B cell (primary cell): ENCODE results near the gene NPEPL1. TPM values are rescaled to one million over a fixed set of nuclear protein-coding genes. Genes with fewer than 3 reads are reported as not detected.

Source experiments
- ATAC-seq: fragments of 200-7000 bp; cut with Tn5 transposase; one replicate; pipeline ENCODE4 v1.10.0; 2021; ENCODE audit warnings: low read depth, mild to moderate bottlenecking, moderate number of reproducible peaks, moderate library complexity
- CTCF ChIA-PET: fragments of 350-600 bp; sonication (Branson Sonifier 250); formaldehyde crosslinking; loops from one replicate; lab custom pipeline; 2021; ENCODE audit warnings: antibody characterized with exemption, inconsistent platforms; lab: Charles Lee
- POLR2A ChIA-PET: fragments of 350-600 bp; sonication (Branson Sonifier 250); formaldehyde crosslinking; loops from one replicate; lab custom pipeline; 2021; ENCODE audit warnings: antibody characterized with exemption; lab: Charles Lee
- DNase-seq: peaks from one replicate; pipeline ENCODE4 v3.0.0; 2013
- H2AFZ ChIP-seq: 2 replicates; pipeline ENCODE4 v1.6.1; 2012; ENCODE audit warnings: mild to moderate bottlenecking, low read depth, low read length; ENCODE audit not compliant: insufficient read depth, poor library complexity, severe bottlenecking
- H3K27ac ChIP-seq, 2 donors: 1 replicate in 1 of 2; 2 replicates in 1 of 2; pipeline ENCODE4 v1.5.1; 2012 to 2013; ENCODE audit warnings: low read length in 2 of 2, mild to moderate bottlenecking in 2 of 2, moderate library complexity in 1 of 2
- H3K27me3 ChIP-seq, 4 experiments: fragments of 200-600 bp in 1 of 4; sonication (generic) in 1 of 4; replicated peaks in 1 of 4; 1 replicate in 2 of 4; 2 replicates in 2 of 4; pipeline versions ENCODE4 v1.6.1 to v1.7.0; 2013 to 2016; ENCODE audit warnings: low read length in 3 of 4, mild to moderate bottlenecking in 2 of 4, mixed read lengths in 1 of 4, moderate library complexity in 1 of 4; ENCODE audit not compliant: insufficient read depth in 4 of 4, control insufficient read depth in 3 of 4; ENCODE audit errors: control extremely low read depth in 1 of 4
- H3K36me3 ChIP-seq, 2 experiments: replicated peaks in 1 of 2; 1 replicate in 1 of 2; 2 replicates in 1 of 2; pipeline versions ENCODE4 v1.6.1 to v1.7.1; 2013; ENCODE audit warnings: low read length in 1 of 2; ENCODE audit not compliant: insufficient read depth in 2 of 2, control insufficient read depth in 1 of 2; ENCODE audit errors: control extremely low read depth in 1 of 2, extremely low read depth in 1 of 2
- H3K4me1 ChIP-seq, 2 donors: fragments of 200-600 bp in 1 of 2; sonication (generic) in 1 of 2; 1 replicate in 1 of 2; 2 replicates in 1 of 2; pipeline versions ENCODE4 v1.5.1 to v1.6.1; 2013 to 2017; ENCODE audit warnings: low read length in 2 of 2; ENCODE audit not compliant: control insufficient read depth in 2 of 2, insufficient read depth in 2 of 2
- H3K4me2 ChIP-seq: replicated peaks from 2 replicates; pipeline ENCODE3; 2012; ENCODE audit warnings: mild to moderate bottlenecking, low read depth, low read length; ENCODE audit not compliant: poor library complexity, severe bottlenecking
- H3K4me3 ChIP-seq, 5 experiments: fragments of 200-600 bp in 1 of 5; sonication (generic) in 1 of 5; 1 replicate in 3 of 5; 2 replicates in 2 of 5; pipeline versions ENCODE4 v1.5.1 to v1.7.0; 2011 to 2016; ENCODE audit warnings: low read length in 4 of 5, mild to moderate bottlenecking in 4 of 5, low read depth in 2 of 5, control low read depth in 1 of 5, moderate library complexity in 1 of 5; ENCODE audit not compliant: insufficient read depth in 1 of 5; ENCODE audit errors: control extremely low read depth in 1 of 5, extremely low read depth in 1 of 5
- H3K79me2 ChIP-seq: fragments of 200-600 bp; sonication (generic); one replicate; pipeline ENCODE4 v1.6.0; 2016; ENCODE audit warnings: low read length; ENCODE audit not compliant: control insufficient read depth, insufficient read depth
- H3K9ac ChIP-seq: fragments of 200-600 bp; sonication (generic); 2 replicates; pipeline ENCODE4 v1.6.1; 2017; ENCODE audit warnings: mild to moderate bottlenecking, low read length, moderate library complexity
- H3K9me3 ChIP-seq, 3 donors: one replicate each; pipeline versions ENCODE4 v1.6.1 to v1.7.1; 2013; ENCODE audit warnings: low read length in 2 of 3; ENCODE audit not compliant: control insufficient read depth in 2 of 3, insufficient read depth in 1 of 3; ENCODE audit errors: control extremely low read depth in 1 of 3
- H4K20me1 ChIP-seq: 2 replicates; pipeline ENCODE4 v1.6.0; 2012; ENCODE audit warnings: mild to moderate bottlenecking, low read length; ENCODE audit not compliant: insufficient read depth, control insufficient read depth, poor library complexity, severe bottlenecking
- H3K27ac Mint-ChIP-seq: one replicate; pipeline ENCODE4 v1.8.0; 2021; ENCODE audit warnings: mixed read lengths
- H3K27me3 Mint-ChIP-seq: one replicate; pipeline ENCODE4 v1.8.0; 2021; ENCODE audit warnings: mixed read lengths
- H3K4me1 Mint-ChIP-seq: one replicate; pipeline ENCODE4 v1.8.0; 2021; ENCODE audit warnings: mixed read lengths
- H3K4me3 Mint-ChIP-seq: one replicate; pipeline ENCODE4 v1.8.0; 2021; ENCODE audit warnings: mixed read lengths
- H3K9me3 Mint-ChIP-seq: one replicate; pipeline ENCODE4 v1.8.0; 2022; ENCODE audit warnings: mixed read lengths; ENCODE audit not compliant: insufficient read depth
- EZH2 ChIP-seq: IDR thresholded peaks from 2 replicates; pipeline ENCODE4 v1.6.1; 2012; ENCODE audit warnings: borderline replicate concordance, low read depth, mild to moderate bottlenecking, moderate library complexity, low read length; ENCODE audit not compliant: insufficient read depth, poor library complexity, severe bottlenecking
- WGBS: methylation state at CpG from one replicate; pipeline ENCODE4 v1.1.5; 2013; ENCODE audit warnings: missing lambda C conversion rate; ENCODE audit not compliant: insufficient coverage; 5-methylcytosine and 5-hydroxymethylcytosine counted together
- intact Hi-C: fragments of 100-400 bp; cut with micrococcal nuclease; formaldehyde crosslinking; loops from one replicate; pipeline ENCODE4 v1.10.0; 2022
- polyA plus RNA-seq: library from polyadenylated mRNA; depleted of rRNA; stranded (reverse); fragments of >200 nt; gene quantifications from 2 replicates; pipeline ENCODE4 v1.2.3, GENCODE V29; 2012
- total RNA-seq, 2 donors: library from RNA; stranded (reverse); fragments of 120-200 nt in 1 of 2; gene quantifications; 1 replicate in 1 of 2; 2 replicates in 1 of 2; pipeline versions ENCODE4 v1.2.3 to v1.2.4, GENCODE V29; 2013 to 2022
- TF ChIP-seq, protein P1 (sequence below): fragments of 200-600 bp; IDR thresholded peaks from one replicate; pipeline ENCODE4 v1.8.0; 2022; ENCODE audit warnings: antibody characterized with exemption, mild to moderate bottlenecking

Gene NPEPL1
- total and polyA plus RNA-seq, 2 donors (not counting 1 experiment from before 2014, with no cell fraction given), result 34.3 to 45.1 TPM

DNA sequence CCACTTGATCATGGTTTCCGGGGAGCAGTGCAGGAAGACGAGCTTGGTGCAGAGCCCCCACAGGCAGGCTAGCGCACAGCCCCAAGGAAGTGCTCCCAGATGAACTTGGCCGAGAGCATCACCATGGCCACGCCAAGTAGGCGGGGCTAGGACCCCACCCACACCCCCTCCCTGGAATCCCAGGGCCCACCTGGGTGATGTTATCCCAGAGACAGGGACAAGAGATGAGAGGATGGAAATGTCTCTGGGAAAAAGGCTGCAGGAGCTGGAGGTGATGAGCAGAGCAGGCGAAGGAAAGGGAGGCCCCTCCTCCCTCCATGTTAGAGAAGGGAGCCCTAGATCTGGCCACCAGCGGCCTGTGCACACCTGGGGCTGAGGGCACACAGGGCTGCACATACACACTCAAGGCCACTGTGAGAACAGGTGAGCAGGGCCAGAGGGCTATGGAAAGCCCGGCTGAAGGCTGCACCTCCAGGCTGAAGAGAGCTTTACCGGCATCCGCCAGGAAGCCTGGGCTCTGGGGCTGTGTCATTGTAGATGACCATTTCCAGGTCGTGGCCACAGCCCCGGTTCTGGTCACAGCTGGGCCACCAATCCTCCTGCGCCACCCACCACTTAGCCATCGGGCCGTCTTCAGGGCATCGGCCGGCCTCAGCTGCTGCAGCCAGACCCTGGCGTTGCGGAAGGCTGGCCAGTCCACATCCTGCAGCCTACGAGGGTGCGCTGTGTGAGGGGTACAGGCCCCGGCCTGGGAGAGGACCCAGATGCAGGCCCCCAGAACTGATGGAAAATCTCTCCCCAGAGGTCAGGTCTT lies 24.9 kb downstream of the NPEPL1 start:
- no peak overlapping the region for H3K4me3 ChIP-seq
- no peaks in the 10 kb centered on the region for H3K36me3 ChIP-seq
- H3K79me2 ChIP-seq, result no peaks in the 10 kb centered on the region
- peaks cover 0 to 12% (median 2%) of the 10 kb centered on the region in 4 experiments for H3K27me3 ChIP-seq
- intact Hi-C loops, result no loop called here
- H3K4me1 ChIP-seq, result no peaks in the 10 kb centered on the region
- H3K4me3 Mint-ChIP-seq, result no peak overlapping the region
- H3K27ac Mint-ChIP-seq, result no peak overlapping the region
- TF ChIP-seq, protein P1, sequence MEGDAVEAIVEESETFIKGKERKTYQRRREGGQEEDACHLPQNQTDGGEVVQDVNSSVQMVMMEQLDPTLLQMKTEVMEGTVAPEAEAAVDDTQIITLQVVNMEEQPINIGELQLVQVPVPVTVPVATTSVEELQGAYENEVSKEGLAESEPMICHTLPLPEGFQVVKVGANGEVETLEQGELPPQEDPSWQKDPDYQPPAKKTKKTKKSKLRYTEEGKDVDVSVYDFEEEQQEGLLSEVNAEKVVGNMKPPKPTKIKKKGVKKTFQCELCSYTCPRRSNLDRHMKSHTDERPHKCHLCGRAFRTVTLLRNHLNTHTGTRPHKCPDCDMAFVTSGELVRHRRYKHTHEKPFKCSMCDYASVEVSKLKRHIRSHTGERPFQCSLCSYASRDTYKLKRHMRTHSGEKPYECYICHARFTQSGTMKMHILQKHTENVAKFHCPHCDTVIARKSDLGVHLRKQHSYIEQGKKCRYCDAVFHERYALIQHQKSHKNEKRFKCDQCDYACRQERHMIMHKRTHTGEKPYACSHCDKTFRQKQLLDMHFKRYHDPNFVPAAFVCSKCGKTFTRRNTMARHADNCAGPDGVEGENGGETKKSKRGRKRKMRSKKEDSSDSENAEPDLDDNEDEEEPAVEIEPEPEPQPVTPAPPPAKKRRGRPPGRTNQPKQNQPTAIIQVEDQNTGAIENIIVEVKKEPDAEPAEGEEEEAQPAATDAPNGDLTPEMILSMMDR, result no peak
- TF ChIP-seq EZH2, result no peak
- peak; percentile 1 for DNase-seq
- WGBS, result 92% methylated on average over 19 of the region's 23 CpGs
- H3K4me1 Mint-ChIP-seq, result no peaks in the 10 kb centered on the region
- H3K27ac ChIP-seq, result no peak overlapping the region
- ChIA-PET CTCF (no interaction called here), POLR2A (no interaction called here)
- H3K9me3 ChIP-seq, result no peaks in the 10 kb centered on the region
- no peaks in the 10 kb centered on the region for H3K9me3 Mint-ChIP-seq
- H4K20me1 ChIP-seq, result no peaks in the 10 kb centered on the region
- H2AFZ ChIP-seq, result no peak overlapping the region
- H3K27me3 Mint-ChIP-seq, result peaks cover 19% of the 10 kb centered on the region
- ATAC-seq, result no peak
- H3K9ac ChIP-seq, result no peak overlapping the region
- H3K4me2 ChIP-seq, result no peak overlapping the region

DNA sequence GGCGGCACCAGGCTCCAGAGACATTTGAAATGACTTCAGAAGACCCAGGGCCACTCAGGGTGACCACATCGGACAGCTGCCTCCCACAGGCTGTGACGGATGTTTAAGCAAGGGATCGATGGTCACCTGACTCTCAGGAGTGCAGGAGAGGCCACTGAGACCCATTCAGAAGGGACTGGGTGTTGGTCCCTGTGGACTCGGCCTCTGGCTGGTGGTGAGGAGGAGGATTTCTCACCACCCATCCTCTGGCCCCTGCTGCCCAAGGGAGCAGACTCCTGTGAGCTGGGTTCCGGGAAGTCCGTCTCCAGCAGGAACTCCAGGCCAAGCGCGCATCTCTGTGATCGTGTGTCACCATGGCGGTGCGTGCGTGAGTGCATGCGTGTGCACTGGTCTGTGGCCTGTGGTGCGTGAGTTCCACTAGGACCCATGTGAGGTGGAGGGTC lies 25.5 kb downstream of the NPEPL1 start:
- H2AFZ ChIP-seq, result no peak overlapping the region

More for the DNA sequence above, 25.5 kb downstream of the NPEPL1 start:
- Histone ChIP-seq H3K4me3 (no peak overlapping the region), H3K36me3 (no peaks in the 10 kb centered on the region), H3K27me3 (peaks cover 0 to 13% (median 2%) of the 10 kb centered on the region in 4 experiments), H3K4me2 (no peak overlapping the region), H3K4me1 (no peaks in the 10 kb centered on the region), H4K20me1 (no peaks in the 10 kb centered on the region), H3K27ac (no peak overlapping the region), H3K9ac (no peak overlapping the region), H3K9me3 (no peaks in the 10 kb centered on the region), H3K79me2 (no peaks in the 10 kb centered on the region)
- no peaks in the 10 kb centered on the region for H3K4me1 Mint-ChIP-seq
- peaks cover 26% of the 10 kb centered on the region for H3K27me3 Mint-ChIP-seq
- intact Hi-C loops, result no loop called here
- 79% methylated on average over 4 of the region's 15 CpGs for WGBS
- H3K27ac Mint-ChIP-seq, result no peak overlapping the region
- H3K9me3 Mint-ChIP-seq, result no peaks in the 10 kb centered on the region
- POLR2A ChIA-PET, result no interaction called here
- ATAC-seq (no peak), DNase-seq (no peak)
- H3K4me3 Mint-ChIP-seq, result no peak overlapping the region
- CTCF ChIA-PET, result no interaction called here
- TF ChIP-seq, protein P1, result no peak
- no peak for TF ChIP-seq EZH2
